Heart right ventricle (tissue), 16 donors: ENCODE measurements around the gene AGAP1. TPM values are rescaled to one million over a fixed set of nuclear protein-coding genes. Genes with fewer than 3 reads are reported as not detected.

ENCODE experiments used
- ATAC-seq, 8 donors: fragments of 200-7000 bp; cut with Tn5 transposase; one replicate each; pipeline ENCODE4 v1.9.1; 2020; ENCODE audit warnings: mild to moderate bottlenecking in 8 of 8, moderate library complexity in 8 of 8, moderate number of reproducible peaks in 1 of 8
- DNase-seq, 2 donors: peaks; one replicate each; pipeline ENCODE4 v3.0.0-alpha.2; 2020
- H3K27ac ChIP-seq, 10 donors: fragments of 200-600 bp; sonication (generic) in 2 of 10; one replicate each; pipeline versions ENCODE4 v1.5.0 to v1.8.0; 2020 to 2022; ENCODE audit warnings: mild to moderate bottlenecking in 3 of 10
- H3K27me3 ChIP-seq, 7 donors: fragments of 200-600 bp; one replicate each; pipeline ENCODE4 v1.8.0; 2021 to 2022; ENCODE audit warnings: mild to moderate bottlenecking in 2 of 7
- H3K36me3 ChIP-seq, 9 donors: fragments of 200-600 bp; sonication (generic) in 1 of 9; one replicate each; pipeline versions ENCODE4 v1.5.0 to v1.8.0; 2020 to 2022; ENCODE audit warnings: mild to moderate bottlenecking in 2 of 9
- H3K4me1 ChIP-seq, 9 donors: fragments of 200-600 bp; sonication (generic) in 1 of 9; one replicate each; pipeline versions ENCODE4 v1.5.0 to v1.8.0; 2020 to 2022; ENCODE audit warnings: mild to moderate bottlenecking in 4 of 9
- H3K4me3 ChIP-seq, 10 donors: fragments of 200-600 bp; sonication (generic) in 2 of 10; one replicate each; pipeline versions ENCODE4 v1.5.0 to v1.8.0; 2020 to 2022; ENCODE audit warnings: mild to moderate bottlenecking in 7 of 10, moderate library complexity in 2 of 10
- H3K9me3 ChIP-seq, 11 donors: fragments of 200-600 bp in 10 of 11; sonication (generic) in 2 of 11; one replicate each; pipeline versions ENCODE4 v1.5.0 to v1.8.0; 2013 to 2022; ENCODE audit warnings: mild to moderate bottlenecking in 2 of 11, control low read depth in 1 of 11, moderate library complexity in 1 of 11
- CTCF ChIP-seq, 9 donors: fragments of 200-600 bp; sonication (generic) in 2 of 9; IDR thresholded peaks; one replicate each; pipeline versions ENCODE4 v1.5.0 to v1.8.0; 2021 to 2022; ENCODE audit warnings: antibody characterized with exemption in 9 of 9, mild to moderate bottlenecking in 5 of 9, moderate library complexity in 1 of 9
- WGBS, 2 donors: extraction: QIAGEN DNeasy Blood & Tissue Kit; methylation state at CpG; one replicate each; pipeline ENCODE4 v1.1.7; 2013; ENCODE audit warnings: inconsistent platforms in 1 of 2; 5-methylcytosine and 5-hydroxymethylcytosine counted together
- intact Hi-C, 10 donors: fragments of 100-400 bp; cut with DNase I; formaldehyde crosslinking; loops; one replicate each; pipeline versions ENCODE4 v1.11.1 to v1.14.2; 2022
- polyA plus RNA-seq, 2 donors: library from polyadenylated mRNA; stranded (reverse); fragments of 200-250 nt; gene quantifications; one replicate each; pipeline ENCODE4 v1.2.3, GENCODE V29; 2013
- total RNA-seq, 10 donors: library from RNA; stranded (reverse); fragmentation: NEBNext Ultra II Directional in 3 of 10; extraction: Animal tissue kit (Norgen Biotek cat#: 25700) in 3 of 10; gene quantifications; one replicate each; pipeline versions ENCODE4 v1.2.1 to v1.2.4, GENCODE V29; 2021 to 2023
- donor health status: Arrhythmogenic right ventricular cardiomyopathy.
- donor health status: ischemic (EF 13 %, LVEDD 7.1; RV severe dilation, severe dysfunction).
- donor health status: healthy with polysubstance abuse.
- donor health status: DM: no; HTN: yes; CAD: no.
- donor health status: DM: no; HTN: no; CAD: no.
- donor health status: ischemic (EF 25% LVEDD 6.9; RV normal size, moderate dysfunction).
- donor health status: ischemic (EF 25% LVEDD 5.7; RV mildly dilated, moderate dysfunction).
- donor health status: healthy.
- donor health status: DM: yes; HTN: yes; CAD: no.
- donor health status: Ischemic cardiomyopathy.
- donor health status: ischemic (EF 35%, LVEDD 5.7; RV mildly dilated, moderate dysfunction).
- donor health status: nonischemic (EF 11% LVEDD 7.7; RV severe dilation, severe dysfunction).
- donor health status: DM: yes; HTN: yes; CAD: no.
- donor health status: PGD.
- donor health status: ischemic (EF 29% LVEDD 5.4; RV normal size, mild dysfunction).
- donor health status: nonischemic (EF 23%, LVEDD 6.1; RV moderate dilation, normal function).

AGAP1 gene
- total and polyA plus RNA-seq, 12 donors, result 3.5 to 29.2 (median 19.4) TPM

GRCh38 chr2:235870515-235870914, 376.7 kb downstream of the AGAP1 start:
- H3K36me3 ChIP-seq, result no peaks in the 10 kb centered on the region
- intact Hi-C loops, result no loop called here
- H3K4me1 ChIP-seq, result peaks cover 0 to 16% (median 5%) of the 10 kb centered on the region in 9 donors
- no peak overlapping the region for H3K4me3 ChIP-seq
- H3K9me3 ChIP-seq, result peaks cover 0 to 17% (median 6%) of the 10 kb centered on the region in 11 donors
- DNase-seq (no peak), ATAC-seq (no peak)
- no peaks in the 10 kb centered on the region for H3K27me3 ChIP-seq
- 100% methylated on average over 1 of the region's 1 CpG for WGBS, 2 donors
- TF ChIP-seq CTCF (IDR thresholded peaks at IDR 0.05), result no peak
- no peak overlapping the region for H3K27ac ChIP-seq

DNA sequence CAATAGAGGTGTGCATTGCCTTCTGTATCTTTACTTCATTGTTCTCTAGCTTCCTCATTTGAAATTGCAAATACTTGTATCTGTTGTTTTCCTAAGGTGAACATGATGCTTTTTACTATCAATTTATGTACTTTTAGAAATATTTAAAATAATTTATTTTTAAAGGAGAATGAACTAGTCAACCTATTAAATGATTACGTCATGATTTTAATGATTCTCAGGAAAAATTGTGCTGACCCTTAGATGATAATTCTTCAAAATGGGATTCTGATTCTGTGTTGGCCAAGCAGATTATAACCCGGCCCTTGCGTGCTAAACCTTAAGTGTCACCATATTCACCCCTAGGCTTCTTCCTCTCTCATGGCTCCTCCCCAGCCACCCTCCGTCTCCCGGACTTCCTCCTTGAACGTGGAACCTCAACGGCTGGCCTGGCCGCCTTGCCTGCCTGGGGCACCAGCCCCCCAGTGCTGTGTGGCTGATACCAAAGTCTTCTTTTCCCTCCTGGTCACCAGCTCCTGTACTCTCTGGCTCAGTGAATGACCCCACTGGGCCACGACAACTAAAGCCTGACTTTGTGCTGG, 382.3 kb downstream of the AGAP1 start:
- intact Hi-C loops, result no loop called here
- Histone ChIP-seq H3K27ac (no peak overlapping the region), H3K4me1 (no peaks in the 10 kb centered on the region), H3K27me3 (no peaks in the 10 kb centered on the region), H3K9me3 (peaks cover 0 to 2% (median 0%) of the 10 kb centered on the region in 11 donors), H3K36me3 (no peaks in the 10 kb centered on the region), H3K4me3 (no peak overlapping the region)
- TF ChIP-seq CTCF (IDR thresholded peaks at IDR 0.05), result no peak
- 90 to 94% methylated on average over 9 of the region's 9 CpGs for WGBS, 2 donors
- DNase-seq, result no peak
- no peak for ATAC-seq

DNA sequence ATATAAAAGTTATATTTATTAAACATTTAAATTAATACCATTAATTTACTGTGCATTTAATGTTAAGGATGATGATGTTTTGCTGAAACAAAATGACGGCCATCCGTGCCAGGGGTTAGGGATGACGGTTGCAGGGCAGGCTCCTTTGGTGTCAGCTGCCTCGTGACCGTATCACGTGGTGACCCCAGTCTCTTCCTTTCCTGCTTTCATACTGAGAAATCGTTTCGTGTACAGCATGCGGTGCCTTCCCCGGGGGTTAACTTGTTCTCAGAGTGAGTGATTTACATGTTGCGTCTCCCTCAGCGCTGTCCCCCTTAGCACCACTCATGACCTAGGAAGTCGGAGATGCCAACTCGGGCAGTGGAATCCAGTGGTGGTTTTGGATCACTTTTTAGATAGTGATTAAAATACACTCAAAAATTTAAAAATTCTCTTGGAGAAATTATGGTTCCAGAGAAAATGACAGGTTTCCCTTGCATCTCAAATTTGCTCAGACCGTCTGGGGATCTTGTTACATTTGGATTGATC, 383.5 kb downstream of the AGAP1 start:
- H3K27me3 ChIP-seq, result no peaks in the 10 kb centered on the region
- 79 to 87% methylated on average over 15 of the region's 15 CpGs for WGBS, 2 donors
- H3K9me3 ChIP-seq, result no peaks in the 10 kb centered on the region
- no peak for ATAC-seq
- intact Hi-C loops, result no loop called here
- no peak overlapping the region for H3K27ac ChIP-seq
- H3K4me3 ChIP-seq, result no peak overlapping the region
- H3K4me1 ChIP-seq, result no peaks in the 10 kb centered on the region
- no peak for TF ChIP-seq CTCF (IDR thresholded peaks at IDR 0.05)
- no peak for DNase-seq
- no peaks in the 10 kb centered on the region for H3K36me3 ChIP-seq

- intact Hi-C loops, result no loop called here
- Histone ChIP-seq H3K36me3 (peaks cover 0 to 13% (median 0%) of the 10 kb centered on the region in 9 donors), H3K4me1 (no peaks in the 10 kb centered on the region), H3K4me3 (no peak overlapping the region), H3K9me3 (no peaks in the 10 kb centered on the region), H3K27me3 (no peaks in the 10 kb centered on the region), H3K27ac (no peak overlapping the region)
- no peak for TF ChIP-seq CTCF (IDR thresholded peaks at IDR 0.05)
- DNase-seq, result no peak
- ATAC-seq, result no peak
- WGBS, 2 donors, result 99% methylated on average over 7 of the region's 7 CpGs
Observed at GRCh38 chr2:235879116-235879515, 385.3 kb downstream of the AGAP1 start.
